ENCODE results near the gene DMRTA1. TPM values are rescaled to one million over a fixed set of nuclear protein-coding genes. Genes with fewer than 3 reads are reported as not detected.

DMRTA1 gene, protein sequence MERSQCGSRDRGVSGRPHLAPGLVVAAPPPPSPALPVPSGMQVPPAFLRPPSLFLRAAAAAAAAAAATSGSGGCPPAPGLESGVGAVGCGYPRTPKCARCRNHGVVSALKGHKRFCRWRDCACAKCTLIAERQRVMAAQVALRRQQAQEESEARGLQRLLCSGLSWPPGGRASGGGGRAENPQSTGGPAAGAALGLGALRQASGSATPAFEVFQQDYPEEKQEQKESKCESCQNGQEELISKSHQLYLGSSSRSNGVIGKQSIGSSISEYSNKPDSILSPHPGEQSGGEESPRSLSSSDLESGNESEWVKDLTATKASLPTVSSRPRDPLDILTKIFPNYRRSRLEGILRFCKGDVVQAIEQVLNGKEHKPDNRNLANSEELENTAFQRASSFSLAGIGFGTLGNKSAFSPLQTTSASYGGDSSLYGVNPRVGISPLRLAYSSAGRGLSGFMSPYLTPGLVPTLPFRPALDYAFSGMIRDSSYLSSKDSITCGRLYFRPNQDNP
- total RNA-seq (2013) = 0.02 TPM
- polyA plus RNA-seq (not detected), polyA minus RNA-seq (not detected in 2 replicates), total RNA-seq (0 to 1.8 (median 0.08) reads per million in 11 experiments)

- peak within 1 kb of the TSS in 1 of 2 donors; percentile 85 for H3K4me3 Mint-ChIP-seq
- no peak within 1 kb of the TSS for H3K27ac Mint-ChIP-seq
- TF ChIP-seq, protein P1, sequence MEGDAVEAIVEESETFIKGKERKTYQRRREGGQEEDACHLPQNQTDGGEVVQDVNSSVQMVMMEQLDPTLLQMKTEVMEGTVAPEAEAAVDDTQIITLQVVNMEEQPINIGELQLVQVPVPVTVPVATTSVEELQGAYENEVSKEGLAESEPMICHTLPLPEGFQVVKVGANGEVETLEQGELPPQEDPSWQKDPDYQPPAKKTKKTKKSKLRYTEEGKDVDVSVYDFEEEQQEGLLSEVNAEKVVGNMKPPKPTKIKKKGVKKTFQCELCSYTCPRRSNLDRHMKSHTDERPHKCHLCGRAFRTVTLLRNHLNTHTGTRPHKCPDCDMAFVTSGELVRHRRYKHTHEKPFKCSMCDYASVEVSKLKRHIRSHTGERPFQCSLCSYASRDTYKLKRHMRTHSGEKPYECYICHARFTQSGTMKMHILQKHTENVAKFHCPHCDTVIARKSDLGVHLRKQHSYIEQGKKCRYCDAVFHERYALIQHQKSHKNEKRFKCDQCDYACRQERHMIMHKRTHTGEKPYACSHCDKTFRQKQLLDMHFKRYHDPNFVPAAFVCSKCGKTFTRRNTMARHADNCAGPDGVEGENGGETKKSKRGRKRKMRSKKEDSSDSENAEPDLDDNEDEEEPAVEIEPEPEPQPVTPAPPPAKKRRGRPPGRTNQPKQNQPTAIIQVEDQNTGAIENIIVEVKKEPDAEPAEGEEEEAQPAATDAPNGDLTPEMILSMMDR (IDR thresholded peaks at IDR 0.05) = no peak
- Histone ChIP-seq H2AFZ (ENCODE audit: insufficient read depth, low read depth, low read length, poor library complexity, severe bottlenecking) (peak within 1 kb of the TSS; percentile 52), H3K27ac (ENCODE audit: low read depth in 1 of 2, low read length in 2 of 2) (no peak within 1 kb of the TSS), H3K79me2 (ENCODE audit: insufficient read depth, low read length) (no peaks in the 10 kb centered on the region), H3K9me3 (replicated peaks in 1 of 2; ENCODE audit: control insufficient read depth in 1 of 2, insufficient read depth in 1 of 2, low read length in 2 of 2) (peaks cover 0 to 16% of the 10 kb centered on the region in 2 donors), H3K36me3 (replicated peaks in 1 of 2; ENCODE audit: control insufficient read depth in 1 of 2, insufficient read depth in 2 of 2, low read length in 2 of 2) (no peaks in the 10 kb centered on the region), H3K27me3 (ENCODE audit: control insufficient read depth in 2 of 2, insufficient read depth in 2 of 2, low read length in 2 of 2) (peaks cover 47 to 67% of the 10 kb centered on the region in 2 donors), H3K4me3 (replicated peaks in 1 of 3; ENCODE audit: low read depth in 2 of 3, low read length in 3 of 3) (peak within 1 kb of the TSS in 1 of 3 experiments; percentile 68), H4K20me1 (ENCODE audit: insufficient read depth, low read length) (no peaks in the 10 kb centered on the region), H3K4me2 (replicated peaks; ENCODE audit: extremely low read depth, low read length, poor library complexity, severe bottlenecking) (peak within 1 kb of the TSS; percentile 74), H3K9ac (ENCODE audit: insufficient read depth, low read length, poor library complexity, severe bottlenecking) (no peak within 1 kb of the TSS), H3K4me1 (ENCODE audit: control insufficient read depth in 1 of 2, insufficient read depth in 2 of 2, low read length in 2 of 2) (peaks cover 5 to 10% of the 10 kb centered on the region in 2 donors)
- no peak for DNase-seq
- intact Hi-C loops (cut with micrococcal nuclease) = no loop called here
- H3K9me3 Mint-ChIP-seq = peaks cover 0 to 8% (median 2%) of the 10 kb centered on the region in 7 donors
- peaks cover 40 to 46% (median 46%) of the 10 kb centered on the region in 3 donors for H3K27me3 Mint-ChIP-seq (ENCODE audit: low read depth in 3 of 3)
- 0% methylated on average over 21 of the region's 24 CpGs for WGBS (ENCODE audit: insufficient coverage)
- peaks cover 9% of the 10 kb centered on the region for H3K4me1 Mint-ChIP-seq
- no peaks in the 10 kb centered on the region for H3K36me3 Mint-ChIP-seq
Measured at GRCh38 chr9:22446589-22446949, at the start of gene DMRTA1. TSS of gene DMRTA1 (plus strand) at chr9:22446824. CDS start at chr9:22447066, 242 bp downstream.

DNA sequence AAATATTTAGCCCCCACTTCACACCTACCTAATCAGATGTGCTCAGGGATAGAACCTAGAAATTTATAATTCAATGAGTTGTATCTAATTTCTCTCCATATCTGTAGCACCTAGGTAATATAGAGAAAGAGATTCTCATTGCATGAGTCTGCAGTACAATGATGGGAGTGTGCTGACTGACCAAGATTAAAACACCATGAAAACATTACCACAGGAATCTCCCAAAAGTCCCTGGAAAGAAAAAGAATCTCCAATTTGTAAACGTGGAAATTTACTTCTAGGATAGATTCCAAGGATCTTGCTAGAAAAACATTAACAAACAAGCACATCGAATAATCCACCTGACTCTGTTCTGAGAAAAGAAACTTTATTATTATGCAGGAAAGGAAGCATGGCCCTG, 45.0 kb upstream of the DMRTA1 start:
- Mint-ChIP-seq H3K27me3 (ENCODE audit: low read depth in 3 of 3) (peaks cover 0 to 2% (median 0%) of the 10 kb centered on the region in 3 donors), H3K4me1 (no peaks in the 10 kb centered on the region), H3K4me3 (no peak overlapping the region), H3K9me3 (peaks cover 0 to 9% (median 2%) of the 10 kb centered on the region in 7 donors), H3K36me3 (no peaks in the 10 kb centered on the region), H3K27ac (no peak overlapping the region)
- no peak overlapping the region for H3K27ac ChIP-seq (ENCODE audit: low read depth in 1 of 2, low read length in 2 of 2)
- H3K36me3 ChIP-seq (replicated peaks in 1 of 2; ENCODE audit: control insufficient read depth in 1 of 2, insufficient read depth in 2 of 2, low read length in 2 of 2) = no peaks in the 10 kb centered on the region
- no peaks in the 10 kb centered on the region for H3K4me1 ChIP-seq (ENCODE audit: control insufficient read depth in 1 of 2, insufficient read depth in 2 of 2, low read length in 2 of 2)
- no peak overlapping the region for H2AFZ ChIP-seq (ENCODE audit: insufficient read depth, low read depth, low read length, poor library complexity, severe bottlenecking)
- no peak overlapping the region for H3K9ac ChIP-seq (ENCODE audit: insufficient read depth, low read length, poor library complexity, severe bottlenecking)
- WGBS (ENCODE audit: insufficient coverage) = no CpG with 5 or more reads among the region's 2 CpGs
- no peaks in the 10 kb centered on the region for H3K79me2 ChIP-seq (ENCODE audit: insufficient read depth, low read length)
- no peak overlapping the region for H3K4me3 ChIP-seq (replicated peaks in 1 of 3; ENCODE audit: low read depth in 2 of 3, low read length in 3 of 3)
- no peak for DNase-seq
- intact Hi-C loops (cut with micrococcal nuclease) = no loop called here
- no peaks in the 10 kb centered on the region for H4K20me1 ChIP-seq (ENCODE audit: insufficient read depth, low read length)
- peaks cover 0 to 5% of the 10 kb centered on the region in 2 donors for H3K9me3 ChIP-seq (replicated peaks in 1 of 2; ENCODE audit: control insufficient read depth in 1 of 2, insufficient read depth in 1 of 2, low read length in 2 of 2)
- H3K4me2 ChIP-seq (replicated peaks; ENCODE audit: extremely low read depth, low read length, poor library complexity, severe bottlenecking) = no peak overlapping the region
- H3K27me3 ChIP-seq (ENCODE audit: control insufficient read depth in 2 of 2, insufficient read depth in 2 of 2, low read length in 2 of 2) = no peaks in the 10 kb centered on the region
- TF ChIP-seq, protein P1 (IDR thresholded peaks at IDR 0.05) = no peak
